GM10266 (cell line): ENCODE results near the gene ENPP3.

Source experiments
- DNase-seq: peaks from one replicate; pipeline ENCODE4 v3.0.0; 2012; ENCODE audit errors: extremely low spot score
- CTCF ChIP-seq: IDR thresholded peaks from 2 replicates; pipeline ENCODE4 v1.5.1; 2012; ENCODE audit warnings: mild to moderate bottlenecking, low read depth; ENCODE audit not compliant: control insufficient read depth, insufficient read depth; ENCODE audit errors: missing control alignments

The ENPP3 gene

GRCh38 chr6:131682442-131682841 lies 45.3 kb downstream of the ENPP3 start:
- TF ChIP-seq CTCF = no peak

GRCh38 chr6:131683479-131683878 lies 46.4 kb downstream of the ENPP3 start:
- DNase-seq = no peak

More at GRCh38 chr6:131682442-131682841, 45.3 kb downstream of the ENPP3 start:
- DNase-seq = no peak

GRCh38 chr6:131685266-131685780 lies 48.2 kb downstream of the ENPP3 start:
- peak; percentile 22 for DNase-seq
- TF ChIP-seq CTCF = no peak

More at GRCh38 chr6:131683479-131683878, 46.4 kb downstream of the ENPP3 start:
- TF ChIP-seq CTCF = no peak

GRCh38 chr6:131687022-131687421 lies 49.9 kb downstream of the ENPP3 start:
- DNase-seq = no peak
- no peak for TF ChIP-seq CTCF

GRCh38 chr6:131688286-131688685 lies 51.2 kb downstream of the ENPP3 start:
- no peak for TF ChIP-seq CTCF

GRCh38 chr6:131692031-131692430 lies 54.9 kb downstream of the ENPP3 start:
- no peak for TF ChIP-seq CTCF

More at GRCh38 chr6:131688286-131688685, 51.2 kb downstream of the ENPP3 start:
- peak; percentile 8 for DNase-seq

GRCh38 chr6:131692589-131692988 lies 55.5 kb downstream of the ENPP3 start:
- DNase-seq = no peak
- TF ChIP-seq CTCF = no peak

More at GRCh38 chr6:131692031-131692430, 54.9 kb downstream of the ENPP3 start:
- no peak for DNase-seq
